BJ (cell line): ENCODE results near the gene TXNRD1. TPM values are rescaled to one million over a fixed set of nuclear protein-coding genes. Genes with fewer than 3 reads are reported as not detected.

ENCODE experiments used
- CTCF ChIA-PET: fragments of 350-600 bp; formaldehyde crosslinking; extraction: SDS; loops from one replicate; lab custom pipeline; 2021; ENCODE audit warnings: antibody characterized with exemption, inconsistent platforms; lab: Yijun Ruan, JAX
- POLR2A ChIA-PET: fragments of 300-600 bp; sonication (Branson Sonifier 250); formaldehyde crosslinking; extraction: SDS; loops from one replicate; lab custom pipeline; 2021; ENCODE audit warnings: antibody characterized with exemption; lab: Charles Lee
- DNase-seq: peaks from one replicate; pipeline ENCODE4 v3.0.0-alpha.2; 2011; ENCODE audit warnings: low read depth
- H3K27me3 ChIP-seq: 2 replicates; pipeline ENCODE4 v1.6.0; 2011; ENCODE audit warnings: low read length; ENCODE audit not compliant: control insufficient read depth, insufficient read depth
- H3K36me3 ChIP-seq: 2 replicates; pipeline ENCODE4 v1.5.1; 2011; ENCODE audit warnings: low read length; ENCODE audit not compliant: control insufficient read depth, insufficient read depth
- H3K4me3 ChIP-seq: 2 replicates; pipeline ENCODE4 v1.5.1; 2011; ENCODE audit warnings: low read depth, mild to moderate bottlenecking, control low read depth, low read length
- CTCF ChIP-seq: IDR thresholded peaks from 2 replicates; pipeline ENCODE4 v1.5.1; 2011; ENCODE audit warnings: low read depth, mild to moderate bottlenecking, control low read depth, inconsistent platforms, low read length, moderate library complexity; ENCODE audit not compliant: insufficient read depth
- polyA plus RNA-seq: library from polyadenylated mRNA; depleted of rRNA; stranded (reverse); fragments of >200 nt; gene quantifications from 2 replicates; pipeline ENCODE4 v1.2.3, GENCODE V29; 2011

The TXNRD1 gene
- polyA plus RNA-seq, 1 experiment = 1,028 TPM

GRCh38 chr12:104354167-104354867 is 138.7 kb downstream of the TXNRD1 start:
- POLR2A ChIA-PET = no interaction called here
- no peak for DNase-seq
- no peak for TF ChIP-seq CTCF
- CTCF ChIA-PET = no interaction called here
- Histone ChIP-seq H3K4me3 (no peak overlapping the region), H3K36me3 (peaks cover 21% of the 10 kb centered on the region), H3K27me3 (no peaks in the 10 kb centered on the region)

GRCh38 chr12:104354868-104355570 is 139.4 kb downstream of the TXNRD1 start:
- no peak overlapping the region for H3K4me3 ChIP-seq
- no peaks in the 10 kb centered on the region for H3K27me3 ChIP-seq
- peaks cover 19% of the 10 kb centered on the region for H3K36me3 ChIP-seq
- no peak for TF ChIP-seq CTCF
- no peak for DNase-seq
- CTCF ChIA-PET = no interaction called here
- POLR2A ChIA-PET = no interaction called here

- CTCF ChIA-PET = no interaction called here
- H3K27me3 ChIP-seq = no peaks in the 10 kb centered on the region
- DNase-seq = no peak
- TF ChIP-seq CTCF = no peak
- H3K36me3 ChIP-seq = peaks cover 16% of the 10 kb centered on the region
- POLR2A ChIA-PET = no interaction called here
- H3K4me3 ChIP-seq = no peak overlapping the region
Measured at GRCh38 chr12:104355630-104356029, 140.1 kb downstream of the TXNRD1 start.

GRCh38 chr12:104356231-104357115 is 140.9 kb downstream of the TXNRD1 start:
- no peaks in the 10 kb centered on the region for H3K27me3 ChIP-seq
- no peak for TF ChIP-seq CTCF
- no peak for DNase-seq
- H3K36me3 ChIP-seq = peaks cover 9% of the 10 kb centered on the region
- CTCF ChIA-PET = no interaction called here
- POLR2A ChIA-PET = no interaction called here
- no peak overlapping the region for H3K4me3 ChIP-seq

GRCh38 chr12:104357421-104357952 is 141.9 kb downstream of the TXNRD1 start:
- H3K4me3 ChIP-seq = no peak overlapping the region
- ChIA-PET POLR2A (no interaction called here), CTCF (no interaction called here)
- H3K27me3 ChIP-seq = no peaks in the 10 kb centered on the region
- DNase-seq = no peak
- peaks cover 5% of the 10 kb centered on the region for H3K36me3 ChIP-seq
- no peak for TF ChIP-seq CTCF
